HG02870 (cell line): Measurements from ENCODE around the gene MAX.

Source experiments
- ATAC-seq: cut with Tn5 transposase; IDR thresholded peaks from one replicate; pipeline ENCODE4 v1.9.1; 2021; ENCODE audit warnings: mild to moderate bottlenecking, moderate library complexity; ENCODE audit not compliant: unreplicated experiment

The MAX gene

GRCh38 chr14:65074449-65075150, 27.7 kb downstream of the MAX start:
- no peak for ATAC-seq

- ATAC-seq: no peak
Observed at GRCh38 chr14:65073605-65074201, 28.6 kb downstream of the MAX start.

GRCh38 chr14:65072937-65073336, 29.4 kb downstream of the MAX start:
- no peak for ATAC-seq

GRCh38 chr14:65072256-65072655, 30.1 kb downstream of the MAX start:
- ATAC-seq: no peak

- ATAC-seq: no peak
Observed at GRCh38 chr14:65071544-65071943, 30.8 kb downstream of the MAX start.

- no peak for ATAC-seq
Observed at GRCh38 chr14:65070471-65070976, 31.8 kb downstream of the MAX start.

- no peak for ATAC-seq
Observed at GRCh38 chr14:65069874-65070413, 32.4 kb downstream of the MAX start.

GRCh38 chr14:65065719-65066118, 36.6 kb downstream of the MAX start:
- no peak for ATAC-seq

- no peak for ATAC-seq
Observed at GRCh38 chr14:65062096-65063075, 39.9 kb downstream of the MAX start.

GRCh38 chr14:65057695-65058094, 44.6 kb downstream of the MAX start:
- ATAC-seq: no peak

- ATAC-seq: no peak
Observed at GRCh38 chr14:65054471-65055085, 47.7 kb downstream of the MAX start.

- no peak for ATAC-seq
Observed at GRCh38 chr14:65053466-65053865, 48.9 kb downstream of the MAX start.

- ATAC-seq: no peak
Observed at GRCh38 chr14:65052832-65053231, 49.5 kb downstream of the MAX start.

GRCh38 chr14:65045709-65046108, 56.6 kb downstream of the MAX start:
- no peak for ATAC-seq

- no peak for ATAC-seq
Observed at GRCh38 chr14:65045006-65045405, 57.3 kb downstream of the MAX start.

- ATAC-seq: no peak
Observed at GRCh38 chr14:65044596-65044959, 57.7 kb downstream of the MAX start.

GRCh38 chr14:65043893-65044595, 58.3 kb downstream of the MAX start:
- ATAC-seq: no peak

- no peak for ATAC-seq
Observed at GRCh38 chr14:65042731-65043372, 59.5 kb downstream of the MAX start.

GRCh38 chr14:65042296-65042695, 60.0 kb downstream of the MAX start:
- ATAC-seq: no peak
